ENCODE data around the gene SLC7A14.

The SLC7A14 gene

DNA sequence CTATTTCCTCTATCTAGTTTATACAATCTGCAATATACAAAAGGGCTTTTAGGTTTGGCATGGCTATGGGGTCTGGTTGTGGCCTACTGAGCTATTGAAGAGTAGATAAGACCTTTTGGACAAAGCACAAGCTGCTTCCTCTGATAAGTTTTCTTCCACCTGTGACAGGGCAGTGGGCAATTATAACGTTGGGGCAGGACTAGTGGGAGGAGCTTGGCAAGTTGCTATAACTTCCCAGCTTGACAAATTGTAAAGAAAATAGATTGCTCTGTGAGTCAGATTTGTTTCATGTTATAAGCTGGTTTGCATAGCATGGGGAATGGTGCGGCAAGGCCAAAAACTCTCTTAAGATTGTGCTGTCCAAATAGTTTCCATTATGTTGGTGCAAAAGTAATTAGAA, 64.9 kb downstream of the SLC7A14 start:
- no peak overlapping the region for H3K27ac ChIP-seq (ENCODE audit: low read length)
- H3K27me3 ChIP-seq (ENCODE audit: control insufficient read depth in 1 of 2, insufficient read depth in 2 of 2, low read length in 2 of 2), result no peaks in the 10 kb centered on the region
- H3K4me3 ChIP-seq (ENCODE audit: low read length in 2 of 2), result no peak overlapping the region
- no peaks in the 10 kb centered on the region for H3K9me3 ChIP-seq (ENCODE audit: control insufficient read depth in 2 of 2, low read length in 2 of 2)
- no peak overlapping the region for H3K9ac ChIP-seq (ENCODE audit: low read length in 2 of 2)
- H3K36me3 ChIP-seq (ENCODE audit: control insufficient read depth in 2 of 2, insufficient read depth in 2 of 2, low read length in 2 of 2), result no peaks in the 10 kb centered on the region
- H3K4me1 ChIP-seq (ENCODE audit: control insufficient read depth, insufficient read depth, low read length), result no peaks in the 10 kb centered on the region

DNA sequence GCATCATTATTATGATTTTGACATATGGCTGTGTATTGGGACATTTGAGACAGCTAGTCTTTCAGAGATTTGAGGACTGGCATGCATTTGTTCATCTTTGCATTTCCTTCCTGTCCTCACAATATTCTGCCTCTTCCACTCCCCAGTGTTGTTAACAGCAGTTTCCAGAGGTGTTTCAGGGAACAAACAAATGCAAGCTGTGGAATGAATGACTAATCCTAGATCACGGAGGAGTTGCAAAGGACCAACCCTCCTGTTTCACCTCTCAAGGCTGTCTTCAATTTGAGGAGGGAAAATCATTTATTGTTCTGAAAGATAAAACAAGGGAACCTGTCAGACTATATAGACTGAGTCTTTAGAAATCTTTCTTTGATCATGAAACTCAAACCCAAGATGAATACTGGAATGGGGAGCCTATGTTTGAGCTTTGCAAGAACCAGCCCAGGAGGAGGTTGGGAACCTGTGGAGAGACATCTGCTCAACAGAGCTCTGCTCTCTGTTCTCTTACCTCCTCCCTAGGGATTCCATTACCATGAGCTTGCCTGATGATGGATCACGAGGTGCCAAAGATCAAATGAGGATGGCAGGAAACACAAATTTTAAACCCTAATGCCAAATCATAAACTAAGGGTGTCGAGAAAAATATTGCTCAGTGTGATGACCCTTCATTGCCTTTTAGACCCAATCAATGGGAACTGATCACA, 68.5 kb downstream of the SLC7A14 start:
- no peak overlapping the region for H3K27ac ChIP-seq (ENCODE audit: low read length)
- H3K27me3 ChIP-seq (ENCODE audit: control insufficient read depth in 1 of 2, insufficient read depth in 2 of 2, low read length in 2 of 2), result no peaks in the 10 kb centered on the region
- H3K36me3 ChIP-seq (ENCODE audit: control insufficient read depth in 2 of 2, insufficient read depth in 2 of 2, low read length in 2 of 2), result no peaks in the 10 kb centered on the region
- no peaks in the 10 kb centered on the region for H3K4me1 ChIP-seq (ENCODE audit: control insufficient read depth, insufficient read depth, low read length)
- no peak overlapping the region for H3K4me3 ChIP-seq (ENCODE audit: low read length in 2 of 2)
- H3K9me3 ChIP-seq (ENCODE audit: control insufficient read depth in 2 of 2, low read length in 2 of 2), result no peaks in the 10 kb centered on the region
- H3K9ac ChIP-seq (ENCODE audit: low read length in 2 of 2), result no peak overlapping the region

GRCh38 chr3:170513642-170514041, 72.2 kb downstream of the SLC7A14 start:
- no peak overlapping the region for H3K4me3 ChIP-seq (ENCODE audit: low read length in 2 of 2)

DNA sequence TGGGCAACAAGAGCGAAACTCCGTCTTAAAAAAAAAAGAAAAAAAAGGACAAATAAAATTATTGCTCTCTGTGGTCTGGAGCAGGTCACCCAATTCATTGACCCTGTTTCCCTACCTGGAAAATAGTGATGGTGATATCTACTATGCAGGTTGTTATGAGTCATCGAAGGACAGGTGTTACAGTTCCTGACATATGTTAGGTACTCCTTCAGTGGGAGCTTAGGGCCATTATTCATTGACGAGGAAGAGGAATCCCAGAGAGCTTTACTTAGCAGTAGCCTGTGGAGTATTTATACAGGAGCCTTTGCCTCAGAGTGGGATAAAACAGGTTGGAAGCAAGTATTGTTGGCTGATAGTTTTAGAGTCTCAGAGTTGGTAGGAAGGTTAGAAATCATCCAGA, 74.5 kb downstream of the SLC7A14 start:
- H3K27ac ChIP-seq (ENCODE audit: low read length), result no peak overlapping the region
- no peaks in the 10 kb centered on the region for H3K36me3 ChIP-seq (ENCODE audit: control insufficient read depth in 2 of 2, insufficient read depth in 2 of 2, low read length in 2 of 2)
- no peaks in the 10 kb centered on the region for H3K27me3 ChIP-seq (ENCODE audit: control insufficient read depth in 1 of 2, insufficient read depth in 2 of 2, low read length in 2 of 2)
- H3K4me1 ChIP-seq (ENCODE audit: control insufficient read depth, insufficient read depth, low read length), result no peaks in the 10 kb centered on the region
- no peak overlapping the region for H3K9ac ChIP-seq (ENCODE audit: low read length in 2 of 2)
- no peaks in the 10 kb centered on the region for H3K9me3 ChIP-seq (ENCODE audit: control insufficient read depth in 2 of 2, low read length in 2 of 2)
- no peak overlapping the region for H3K4me3 ChIP-seq (ENCODE audit: low read length in 2 of 2)

More at GRCh38 chr3:170513642-170514041, 72.2 kb downstream of the SLC7A14 start:
- Histone ChIP-seq H3K9me3 (ENCODE audit: control insufficient read depth in 2 of 2, low read length in 2 of 2) (no peaks in the 10 kb centered on the region), H3K27me3 (ENCODE audit: control insufficient read depth in 1 of 2, insufficient read depth in 2 of 2, low read length in 2 of 2) (no peaks in the 10 kb centered on the region), H3K36me3 (ENCODE audit: control insufficient read depth in 2 of 2, insufficient read depth in 2 of 2, low read length in 2 of 2) (no peaks in the 10 kb centered on the region), H3K4me1 (ENCODE audit: control insufficient read depth, insufficient read depth, low read length) (no peaks in the 10 kb centered on the region), H3K9ac (ENCODE audit: low read length in 2 of 2) (no peak overlapping the region), H3K27ac (ENCODE audit: low read length) (no peak overlapping the region)

DNA sequence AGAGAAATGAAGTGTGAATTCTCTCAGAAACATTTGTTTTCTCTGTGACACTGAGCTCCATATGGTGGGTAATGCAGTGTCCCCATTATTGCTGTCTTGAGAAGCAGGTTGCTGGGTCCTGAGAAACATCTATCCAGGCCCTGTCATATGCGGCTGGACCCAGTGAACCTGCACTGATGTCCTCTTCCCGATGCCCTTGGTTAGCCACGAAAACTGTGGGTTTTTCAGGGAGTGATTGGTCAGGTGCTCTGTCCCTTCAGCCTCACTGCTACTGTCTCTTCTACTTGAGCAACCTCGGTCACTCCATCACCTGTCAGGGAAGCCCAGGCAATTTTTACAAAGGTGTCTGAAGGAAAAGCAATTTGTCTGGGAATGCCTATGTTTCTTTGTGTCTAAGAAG, 77.0 kb downstream of the SLC7A14 start:
- Histone ChIP-seq H3K36me3 (ENCODE audit: control insufficient read depth in 2 of 2, insufficient read depth in 2 of 2, low read length in 2 of 2) (no peaks in the 10 kb centered on the region), H3K27ac (ENCODE audit: low read length) (no peak overlapping the region)

DNA sequence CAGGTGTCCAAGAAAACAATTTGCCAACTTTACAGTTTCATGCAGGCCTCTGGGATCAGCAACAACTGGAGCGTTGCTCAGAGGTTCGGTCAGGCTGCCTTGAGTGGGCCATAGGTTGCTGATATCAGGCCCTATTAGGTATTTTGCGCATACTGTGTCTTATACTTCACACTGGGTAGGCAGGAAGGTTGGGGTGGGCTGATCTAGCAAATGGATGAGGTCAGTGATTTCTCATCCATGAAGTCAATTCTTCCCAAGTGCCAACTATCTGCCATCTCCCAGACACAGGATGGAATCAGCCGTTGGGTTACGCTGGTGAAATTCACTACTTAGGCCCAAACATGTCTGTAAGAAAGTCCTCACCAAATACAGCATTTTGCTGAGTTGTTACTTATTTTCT, 77.6 kb downstream of the SLC7A14 start:
- H3K27ac ChIP-seq (ENCODE audit: low read length), result no peak overlapping the region
- no peaks in the 10 kb centered on the region for H3K36me3 ChIP-seq (ENCODE audit: control insufficient read depth in 2 of 2, insufficient read depth in 2 of 2, low read length in 2 of 2)
- H3K9ac ChIP-seq (ENCODE audit: low read length in 2 of 2), result no peak overlapping the region
- H3K4me3 ChIP-seq (ENCODE audit: low read length in 2 of 2), result no peak overlapping the region
- no peaks in the 10 kb centered on the region for H3K9me3 ChIP-seq (ENCODE audit: control insufficient read depth in 2 of 2, low read length in 2 of 2)
- H3K27me3 ChIP-seq (ENCODE audit: control insufficient read depth in 1 of 2, insufficient read depth in 2 of 2, low read length in 2 of 2), result no peaks in the 10 kb centered on the region
- no peaks in the 10 kb centered on the region for H3K4me1 ChIP-seq (ENCODE audit: control insufficient read depth, insufficient read depth, low read length)

More for the DNA sequence above, 77.0 kb downstream of the SLC7A14 start:
- Histone ChIP-seq H3K4me3 (ENCODE audit: low read length in 2 of 2) (no peak overlapping the region), H3K9me3 (ENCODE audit: control insufficient read depth in 2 of 2, low read length in 2 of 2) (no peaks in the 10 kb centered on the region), H3K9ac (ENCODE audit: low read length in 2 of 2) (no peak overlapping the region), H3K27me3 (ENCODE audit: control insufficient read depth in 1 of 2, insufficient read depth in 2 of 2, low read length in 2 of 2) (no peaks in the 10 kb centered on the region), H3K4me1 (ENCODE audit: control insufficient read depth, insufficient read depth, low read length) (no peaks in the 10 kb centered on the region)

DNA sequence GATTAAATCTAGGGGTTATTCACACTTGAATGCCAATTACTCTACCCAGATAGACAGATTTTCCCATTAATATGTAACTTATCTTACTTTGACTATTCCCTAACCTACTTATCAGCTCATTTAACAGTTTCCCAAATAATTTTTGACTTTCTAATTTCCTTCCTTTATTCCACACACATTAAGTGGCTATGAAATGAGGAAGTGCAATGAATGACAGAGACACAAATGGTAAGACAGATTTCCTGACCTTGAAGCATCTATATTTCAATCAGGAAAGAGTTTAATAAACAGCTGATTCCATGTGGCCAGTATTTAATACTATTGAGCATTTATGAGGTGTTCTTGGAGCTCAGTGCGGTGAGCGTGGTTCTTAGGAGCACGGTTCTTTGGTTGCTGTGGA, 78.8 kb downstream of the SLC7A14 start:
- Histone ChIP-seq H3K9me3 (ENCODE audit: control insufficient read depth in 2 of 2, low read length in 2 of 2) (no peaks in the 10 kb centered on the region), H3K9ac (ENCODE audit: low read length in 2 of 2) (no peak overlapping the region), H3K36me3 (ENCODE audit: control insufficient read depth in 2 of 2, insufficient read depth in 2 of 2, low read length in 2 of 2) (no peaks in the 10 kb centered on the region), H3K4me1 (ENCODE audit: control insufficient read depth, insufficient read depth, low read length) (no peaks in the 10 kb centered on the region), H3K27me3 (ENCODE audit: control insufficient read depth in 1 of 2, insufficient read depth in 2 of 2, low read length in 2 of 2) (no peaks in the 10 kb centered on the region), H3K27ac (ENCODE audit: low read length) (no peak overlapping the region), H3K4me3 (ENCODE audit: low read length in 2 of 2) (no peak overlapping the region)

DNA sequence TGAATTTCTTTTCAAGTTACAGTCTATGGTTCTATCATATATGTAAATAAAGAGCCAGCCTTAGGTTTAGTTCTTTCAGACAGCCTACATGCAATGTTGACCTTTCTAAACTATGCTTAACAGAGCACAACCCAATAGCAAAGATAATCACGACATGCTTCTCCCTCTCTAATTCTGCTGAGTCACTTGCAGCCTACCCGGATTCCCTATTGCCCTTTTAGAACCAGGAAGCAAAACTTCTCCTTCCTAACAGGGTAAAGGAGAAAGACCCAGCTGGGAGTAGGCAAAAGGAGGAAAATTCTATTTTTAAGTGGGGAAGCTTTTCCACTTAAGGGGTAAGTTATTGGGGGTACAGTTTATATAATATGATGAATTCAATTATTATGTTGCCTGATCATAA, 79.3 kb downstream of the SLC7A14 start:
- H3K9ac ChIP-seq (ENCODE audit: low read length in 2 of 2), result no peak overlapping the region
- H3K4me1 ChIP-seq (ENCODE audit: control insufficient read depth, insufficient read depth, low read length), result no peaks in the 10 kb centered on the region
- no peaks in the 10 kb centered on the region for H3K36me3 ChIP-seq (ENCODE audit: control insufficient read depth in 2 of 2, insufficient read depth in 2 of 2, low read length in 2 of 2)
- no peak overlapping the region for H3K4me3 ChIP-seq (ENCODE audit: low read length in 2 of 2)
- H3K27me3 ChIP-seq (ENCODE audit: control insufficient read depth in 1 of 2, insufficient read depth in 2 of 2, low read length in 2 of 2), result no peaks in the 10 kb centered on the region
- no peaks in the 10 kb centered on the region for H3K9me3 ChIP-seq (ENCODE audit: control insufficient read depth in 2 of 2, low read length in 2 of 2)
- no peak overlapping the region for H3K27ac ChIP-seq (ENCODE audit: low read length)

DNA sequence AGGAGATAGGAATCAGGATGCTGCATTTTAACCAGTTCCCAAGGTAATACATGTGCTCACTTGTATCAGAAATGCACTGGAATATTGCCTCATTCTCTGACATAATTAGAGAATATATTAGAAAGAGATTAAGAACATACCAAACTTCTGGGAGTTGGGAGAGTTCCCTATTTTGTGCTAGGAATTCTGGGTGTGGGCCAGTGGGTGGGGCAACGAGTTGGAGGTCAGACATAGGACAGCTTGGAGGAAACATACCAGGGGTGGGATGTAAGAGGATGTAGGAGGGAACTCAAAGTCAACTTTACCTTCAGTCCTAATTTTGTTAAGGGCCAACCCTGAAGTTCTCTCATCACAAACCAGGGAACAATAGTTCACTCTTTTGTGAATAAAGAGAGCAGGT, 83.6 kb downstream of the SLC7A14 start:
- H3K27ac ChIP-seq (ENCODE audit: low read length), result no peak overlapping the region
- H3K9ac ChIP-seq (ENCODE audit: low read length in 2 of 2), result no peak overlapping the region
- no peaks in the 10 kb centered on the region for H3K4me1 ChIP-seq (ENCODE audit: control insufficient read depth, insufficient read depth, low read length)
- no peaks in the 10 kb centered on the region for H3K36me3 ChIP-seq (ENCODE audit: control insufficient read depth in 2 of 2, insufficient read depth in 2 of 2, low read length in 2 of 2)
- H3K4me3 ChIP-seq (ENCODE audit: low read length in 2 of 2), result no peak overlapping the region
- no peaks in the 10 kb centered on the region for H3K27me3 ChIP-seq (ENCODE audit: control insufficient read depth in 1 of 2, insufficient read depth in 2 of 2, low read length in 2 of 2)
- H3K9me3 ChIP-seq (ENCODE audit: control insufficient read depth in 2 of 2, low read length in 2 of 2), result no peaks in the 10 kb centered on the region

DNA sequence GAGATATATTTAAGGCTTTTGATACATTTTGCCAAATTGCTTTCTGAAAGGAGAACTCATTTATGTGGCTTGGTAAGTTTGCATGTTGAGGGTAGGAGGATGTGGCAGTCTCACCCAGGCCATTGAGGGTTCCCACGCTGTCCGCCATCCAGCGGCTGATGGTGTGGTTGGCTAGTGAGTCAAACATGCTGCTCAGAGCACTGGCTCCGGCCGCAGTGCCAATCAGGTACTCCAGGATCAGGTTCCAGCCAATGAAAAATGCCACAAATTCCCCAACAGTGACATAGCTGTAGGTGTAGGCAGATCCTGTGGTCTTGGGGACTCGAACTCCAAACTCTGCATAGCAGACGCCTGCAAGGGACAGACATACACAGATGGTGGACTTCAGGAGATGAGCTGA, 84.9 kb downstream of the SLC7A14 start:
- H3K27me3 ChIP-seq (ENCODE audit: control insufficient read depth in 1 of 2, insufficient read depth in 2 of 2, low read length in 2 of 2), result no peaks in the 10 kb centered on the region
- no peaks in the 10 kb centered on the region for H3K36me3 ChIP-seq (ENCODE audit: control insufficient read depth in 2 of 2, insufficient read depth in 2 of 2, low read length in 2 of 2)
- no peak overlapping the region for H3K9ac ChIP-seq (ENCODE audit: low read length in 2 of 2)

GRCh38 chr3:170500462-170500861, 85.4 kb downstream of the SLC7A14 start:
- no peaks in the 10 kb centered on the region for H3K36me3 ChIP-seq (ENCODE audit: control insufficient read depth in 2 of 2, insufficient read depth in 2 of 2, low read length in 2 of 2)

More for the DNA sequence above, 84.9 kb downstream of the SLC7A14 start:
- Histone ChIP-seq H3K27ac (ENCODE audit: low read length) (no peak overlapping the region), H3K9me3 (ENCODE audit: control insufficient read depth in 2 of 2, low read length in 2 of 2) (no peaks in the 10 kb centered on the region), H3K4me1 (ENCODE audit: control insufficient read depth, insufficient read depth, low read length) (no peaks in the 10 kb centered on the region), H3K4me3 (ENCODE audit: low read length in 2 of 2) (no peak overlapping the region)

More at GRCh38 chr3:170500462-170500861, 85.4 kb downstream of the SLC7A14 start:
- Histone ChIP-seq H3K27me3 (ENCODE audit: control insufficient read depth in 1 of 2, insufficient read depth in 2 of 2, low read length in 2 of 2) (no peaks in the 10 kb centered on the region), H3K9me3 (ENCODE audit: control insufficient read depth in 2 of 2, low read length in 2 of 2) (no peaks in the 10 kb centered on the region), H3K4me3 (ENCODE audit: low read length in 2 of 2) (no peak overlapping the region), H3K9ac (ENCODE audit: low read length in 2 of 2) (no peak overlapping the region), H3K4me1 (ENCODE audit: control insufficient read depth, insufficient read depth, low read length) (no peaks in the 10 kb centered on the region), H3K27ac (ENCODE audit: low read length) (no peak overlapping the region)
